ENCODE data around the gene LY6G6F. TPM values are rescaled to one million over a fixed set of nuclear protein-coding genes. Genes with fewer than 3 reads are reported as not detected.

Gene LY6G6F
- total and polyA plus RNA-seq, 2 of the 13 experiments (the other 11 are each of a cell fraction or from before 2014, with no cell fraction given) = not detected

DNA sequence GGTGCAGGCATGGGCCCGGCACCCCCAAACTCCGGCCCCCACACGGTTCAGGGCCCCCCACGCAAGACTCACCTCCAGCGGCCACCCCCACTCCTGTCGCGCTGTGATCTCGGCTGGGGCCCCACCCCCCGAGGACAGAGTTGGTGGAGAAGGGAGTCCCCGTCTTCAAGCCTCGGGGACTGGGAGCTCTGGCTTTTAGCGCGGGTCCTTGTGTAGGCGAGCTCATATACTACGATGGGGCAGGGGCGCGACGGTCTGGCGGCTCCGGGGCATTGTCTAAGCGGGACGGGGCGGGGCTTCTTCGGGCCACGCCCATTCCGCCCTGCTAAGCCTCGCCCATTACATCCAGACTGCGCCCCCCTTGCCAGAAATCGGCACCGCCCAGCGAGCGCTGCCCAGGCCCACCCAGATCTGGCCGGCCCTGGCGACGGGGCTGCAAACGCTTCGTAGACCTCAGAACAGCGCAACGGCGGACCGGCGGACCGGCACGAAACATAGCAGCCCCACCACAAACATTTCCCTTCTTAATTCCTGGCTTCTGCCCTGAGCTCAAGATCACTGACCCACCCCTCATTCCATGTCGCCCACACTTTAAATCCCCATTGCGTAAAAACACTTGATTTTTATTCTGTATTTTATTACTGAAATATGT is 23.4 kb downstream of the LY6G6F start (continued):
- TF ChIP-seq, protein P1, sequence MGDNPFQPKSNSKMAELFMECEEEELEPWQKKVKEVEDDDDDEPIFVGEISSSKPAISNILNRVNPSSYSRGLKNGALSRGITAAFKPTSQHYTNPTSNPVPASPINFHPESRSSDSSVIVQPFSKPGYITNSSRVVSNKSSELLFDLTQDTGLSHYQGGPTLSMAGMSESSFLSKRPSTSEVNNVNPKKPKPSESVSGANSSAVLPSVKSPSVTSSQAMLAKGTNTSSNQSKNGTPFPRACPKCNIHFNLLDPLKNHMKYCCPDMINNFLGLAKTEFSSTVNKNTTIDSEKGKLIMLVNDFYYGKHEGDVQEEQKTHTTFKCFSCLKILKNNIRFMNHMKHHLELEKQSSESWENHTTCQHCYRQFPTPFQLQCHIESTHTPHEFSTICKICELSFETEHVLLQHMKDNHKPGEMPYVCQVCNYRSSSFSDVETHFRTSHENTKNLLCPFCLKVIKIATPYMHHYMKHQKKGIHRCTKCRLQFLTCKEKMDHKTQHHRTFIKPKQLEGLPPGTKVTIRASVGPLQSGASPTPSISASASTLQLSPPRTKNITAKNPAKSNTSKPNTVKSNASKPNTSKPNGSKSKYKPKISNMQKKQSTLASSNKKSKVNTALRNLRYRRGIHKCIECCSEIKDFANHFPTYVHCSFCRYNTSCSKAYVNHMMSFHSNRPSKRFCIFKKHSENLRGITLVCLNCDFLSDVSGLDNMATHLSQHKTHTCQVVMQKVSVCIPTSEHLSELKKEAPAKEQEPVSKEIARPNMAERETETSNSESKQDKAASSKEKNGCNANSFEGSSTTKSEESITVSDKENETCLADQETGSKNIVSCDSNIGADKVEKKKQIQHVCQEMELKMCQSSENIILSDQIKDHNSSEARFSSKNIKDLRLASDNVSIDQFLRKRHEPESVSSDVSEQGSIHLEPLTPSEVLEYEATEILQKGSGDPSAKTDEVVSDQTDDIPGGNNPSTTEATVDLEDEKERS (CRISPR knock-in tag; IDR thresholded peaks at IDR 0.05) = peak; percentile 31
- peak; percentile 73; the same call in 1 of the 2 replicates for TF ChIP-seq NFE2L1 (CRISPR knock-in tag; IDR thresholded peaks at IDR 0.05; ENCODE audit: borderline replicate concordance)
- peak; percentile 96 for TF ChIP-seq RBM22 (optimal IDR thresholded peaks at IDR 0.05; ENCODE audit: low read length)
- TF ChIP-seq, protein P2, sequence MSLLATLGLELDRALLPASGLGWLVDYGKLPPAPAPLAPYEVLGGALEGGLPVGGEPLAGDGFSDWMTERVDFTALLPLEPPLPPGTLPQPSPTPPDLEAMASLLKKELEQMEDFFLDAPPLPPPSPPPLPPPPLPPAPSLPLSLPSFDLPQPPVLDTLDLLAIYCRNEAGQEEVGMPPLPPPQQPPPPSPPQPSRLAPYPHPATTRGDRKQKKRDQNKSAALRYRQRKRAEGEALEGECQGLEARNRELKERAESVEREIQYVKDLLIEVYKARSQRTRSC (CRISPR knock-in tag; IDR thresholded peaks at IDR 0.05; ENCODE audit: low read depth) = no peak
- TF ChIP-seq PPARG (CRISPR knock-in tag; conservative IDR thresholded peaks at IDR 0.05) = no peak
- TF ChIP-seq DMAP1 (CRISPR knock-in tag; IDR thresholded peaks at IDR 0.05) = no peak
- TF ChIP-seq SRY (CRISPR knock-in tag; IDR thresholded peaks at IDR 0.05) = peak; percentile 70; the same call in 1 of the 2 replicates
- TF ChIP-seq, protein P3, sequence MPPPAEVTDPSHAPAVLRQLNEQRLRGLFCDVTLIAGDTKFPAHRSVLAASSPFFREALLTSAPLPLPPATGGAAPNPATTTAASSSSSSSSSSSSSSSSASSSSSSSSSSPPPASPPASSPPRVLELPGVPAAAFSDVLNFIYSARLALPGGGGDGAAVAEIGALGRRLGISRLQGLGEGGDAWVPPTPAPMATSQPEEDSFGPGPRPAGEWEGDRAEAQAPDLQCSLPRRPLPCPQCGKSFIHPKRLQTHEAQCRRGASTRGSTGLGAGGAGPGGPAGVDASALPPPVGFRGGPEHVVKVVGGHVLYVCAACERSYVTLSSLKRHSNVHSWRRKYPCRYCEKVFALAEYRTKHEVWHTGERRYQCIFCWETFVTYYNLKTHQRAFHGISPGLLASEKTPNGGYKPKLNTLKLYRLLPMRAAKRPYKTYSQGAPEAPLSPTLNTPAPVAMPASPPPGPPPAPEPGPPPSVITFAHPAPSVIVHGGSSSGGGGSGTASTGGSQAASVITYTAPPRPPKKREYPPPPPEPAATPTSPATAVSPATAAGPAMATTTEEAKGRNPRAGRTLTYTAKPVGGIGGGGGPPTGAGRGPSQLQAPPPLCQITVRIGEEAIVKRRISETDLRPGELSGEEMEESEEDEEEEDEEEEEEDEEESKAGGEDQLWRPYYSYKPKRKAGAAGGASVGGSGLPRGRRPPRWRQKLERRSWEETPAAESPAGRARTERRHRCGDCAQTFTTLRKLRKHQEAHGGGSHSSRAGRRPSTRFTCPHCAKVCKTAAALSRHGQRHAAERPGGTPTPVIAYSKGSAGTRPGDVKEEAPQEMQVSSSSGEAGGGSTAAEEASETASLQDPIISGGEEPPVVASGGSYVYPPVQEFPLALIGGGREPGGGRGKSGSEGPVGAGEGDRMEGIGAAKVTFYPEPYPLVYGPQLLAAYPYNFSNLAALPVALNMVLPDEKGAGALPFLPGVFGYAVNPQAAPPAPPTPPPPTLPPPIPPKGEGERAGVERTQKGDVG (CRISPR knock-in tag; IDR thresholded peaks at IDR 0.05; ENCODE audit: borderline replicate concordance) = peak; percentile 93; the same call in 1 of the 2 replicates
- TF ChIP-seq ZNF446 (CRISPR knock-in tag; IDR thresholded peaks at IDR 0.05) = 0 out of 2 replicates have a peak, but pooled peaks have one; percentile 74
- peak; percentile 93 for TF ChIP-seq RBM39 (IDR thresholded peaks at IDR 0.05; ENCODE audit: low read depth, low read length, poor library complexity, severe bottlenecking)
- TF ChIP-seq, protein P4, sequence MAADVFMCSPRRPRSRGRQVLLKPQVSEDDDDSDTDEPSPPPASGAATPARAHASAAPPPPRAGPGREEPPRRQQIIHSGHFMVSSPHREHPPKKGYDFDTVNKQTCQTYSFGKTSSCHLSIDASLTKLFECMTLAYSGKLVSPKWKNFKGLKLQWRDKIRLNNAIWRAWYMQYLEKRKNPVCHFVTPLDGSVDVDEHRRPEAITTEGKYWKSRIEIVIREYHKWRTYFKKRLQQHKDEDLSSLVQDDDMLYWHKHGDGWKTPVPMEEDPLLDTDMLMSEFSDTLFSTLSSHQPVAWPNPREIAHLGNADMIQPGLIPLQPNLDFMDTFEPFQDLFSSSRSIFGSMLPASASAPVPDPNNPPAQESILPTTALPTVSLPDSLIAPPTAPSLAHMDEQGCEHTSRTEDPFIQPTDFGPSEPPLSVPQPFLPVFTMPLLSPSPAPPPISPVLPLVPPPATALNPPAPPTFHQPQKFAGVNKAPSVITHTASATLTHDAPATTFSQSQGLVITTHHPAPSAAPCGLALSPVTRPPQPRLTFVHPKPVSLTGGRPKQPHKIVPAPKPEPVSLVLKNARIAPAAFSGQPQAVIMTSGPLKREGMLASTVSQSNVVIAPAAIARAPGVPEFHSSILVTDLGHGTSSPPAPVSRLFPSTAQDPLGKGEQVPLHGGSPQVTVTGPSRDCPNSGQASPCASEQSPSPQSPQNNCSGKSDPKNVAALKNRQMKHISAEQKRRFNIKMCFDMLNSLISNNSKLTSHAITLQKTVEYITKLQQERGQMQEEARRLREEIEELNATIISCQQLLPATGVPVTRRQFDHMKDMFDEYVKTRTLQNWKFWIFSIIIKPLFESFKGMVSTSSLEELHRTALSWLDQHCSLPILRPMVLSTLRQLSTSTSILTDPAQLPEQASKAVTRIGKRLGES (CRISPR knock-in tag; IDR thresholded peaks at IDR 0.05; ENCODE audit: borderline replicate concordance) = no peak
- peak; percentile 98 for TF ChIP-seq SRSF4 (IDR thresholded peaks at IDR 0.05; ENCODE audit: low read depth, low read length, poor library complexity, severe bottlenecking)
- TF ChIP-seq HIVEP1 (CRISPR knock-in tag; IDR thresholded peaks at IDR 0.05) = no peak
- TF ChIP-seq ZNF460 (CRISPR knock-in tag; IDR thresholded peaks at IDR 0.05; ENCODE audit: borderline replicate concordance) = peak; percentile 15; the same call in 1 of the 2 replicates
- peak; percentile 50 for TF ChIP-seq TARDBP (CRISPR knock-in tag; IDR thresholded peaks at IDR 0.05)
- TF ChIP-seq SAP130 (CRISPR knock-in tag; IDR thresholded peaks at IDR 0.05; ENCODE audit: low read depth) = peak; percentile 4; the same call in 1 of the 2 replicates
- TF ChIP-seq HNRNPUL1 (IDR thresholded peaks at IDR 0.05; ENCODE audit: low read depth, low read length) = peak; percentile 85; the same call in 1 of the 2 replicates
- 0 out of 2 replicates have a peak, but pooled peaks have one; percentile 55 for TF ChIP-seq EEA1 (CRISPR knock-in tag; IDR thresholded peaks at IDR 0.05; ENCODE audit: borderline replicate concordance)
- TF ChIP-seq ZNF558 (CRISPR knock-in tag; IDR thresholded peaks at IDR 0.05; ENCODE audit: borderline replicate concordance) = peak; percentile 89; the same call in 1 of the 2 replicates
